Activated T-cell treated with anti-CD3 and anti-CD28 coated beads for 24 hours (primary cell): Measurements from ENCODE around the gene DYNC2LI1.
"Not testable (repeated sequence)": the region's sequence is repeated elsewhere in the genome, so short reads cannot be mapped to it uniquely, and the experiment has no call there.

ENCODE experiments used
- DNase-seq: peaks from one replicate; pipeline ENCODE4 v3.0.0-alpha.2; 2020; ENCODE audit warnings: low read depth

The DYNC2LI1 gene

GRCh38 chr2:43773876-43774613, at the start of gene DYNC2LI1:
Gene DYNC2LI1, plus strand, starts transcription at chr2:43774039. Its CDS starts 100 bp downstream, at chr2:43774139.
- peak; percentile 74 for DNase-seq

- DNase-seq, result no peak
Measured at GRCh38 chr2:43724728-43725526, 48.9 kb upstream of the DYNC2LI1 start.

- DNase-seq, result no peak
Measured at GRCh38 chr2:43725711-43726246, 48.1 kb upstream of the DYNC2LI1 start.

GRCh38 chr2:43726961-43727633, 46.7 kb upstream of the DYNC2LI1 start:
- DNase-seq, result not testable (repeated sequence)

GRCh38 chr2:43727634-43728014, 46.2 kb upstream of the DYNC2LI1 start:
- no peak for DNase-seq

- DNase-seq, result no peak
Measured at GRCh38 chr2:43729491-43730174, 44.2 kb upstream of the DYNC2LI1 start.

GRCh38 chr2:43731211-43731610, 42.6 kb upstream of the DYNC2LI1 start:
- no peak for DNase-seq

- no peak for DNase-seq
Measured at GRCh38 chr2:43736637-43737036, 37.2 kb upstream of the DYNC2LI1 start.

- no peak for DNase-seq
Measured at GRCh38 chr2:43737097-43737854, 36.6 kb upstream of the DYNC2LI1 start.

GRCh38 chr2:43737855-43738254, 36.0 kb upstream of the DYNC2LI1 start:
- DNase-seq, result no peak

GRCh38 chr2:43738257-43738656, 35.6 kb upstream of the DYNC2LI1 start:
- DNase-seq, result no peak

GRCh38 chr2:43743706-43744105, 30.1 kb upstream of the DYNC2LI1 start:
- DNase-seq, result no peak

- DNase-seq, result no peak
Measured at GRCh38 chr2:43745457-43745856, 28.4 kb upstream of the DYNC2LI1 start.

- DNase-seq, result peak; percentile 14
Measured at GRCh38 chr2:43748333-43748732, 25.5 kb upstream of the DYNC2LI1 start.

- no peak for DNase-seq
Measured at GRCh38 chr2:43749583-43749982, 24.3 kb upstream of the DYNC2LI1 start.

GRCh38 chr2:43751476-43751990, 22.3 kb upstream of the DYNC2LI1 start:
- no peak for DNase-seq

GRCh38 chr2:43752302-43752701, 21.5 kb upstream of the DYNC2LI1 start:
- DNase-seq, result no peak

GRCh38 chr2:43754180-43754579, 19.7 kb upstream of the DYNC2LI1 start:
- DNase-seq, result no peak

GRCh38 chr2:43758739-43759138, 15.1 kb upstream of the DYNC2LI1 start:
- no peak for DNase-seq

- DNase-seq, result no peak
Measured at GRCh38 chr2:43759195-43759594, 14.6 kb upstream of the DYNC2LI1 start.

- DNase-seq, result no peak
Measured at GRCh38 chr2:43762286-43762685, 11.6 kb upstream of the DYNC2LI1 start.
